ENCODE results near the gene SEC63. TPM values are rescaled to one million over a fixed set of nuclear protein-coding genes. Genes with fewer than 3 reads are reported as not detected.

The SEC63 gene
- total RNA-seq, 1 experiment from 2014 or later, result 51.3 TPM

Other genes starting within 250 kb of the SEC63 start
- not detected for gene SCML4, start 133.9 kb downstream of the SEC63 start, total RNA-seq (2021; ENCODE audit: unreplicated experiment)
- 11.2 TPM for gene OSTM1, start 116.5 kb upstream of the SEC63 start, total RNA-seq (2021; ENCODE audit: unreplicated experiment)
- not detected for gene NR2E1, start 207.8 kb upstream of the SEC63 start, total RNA-seq (2021; ENCODE audit: unreplicated experiment)

All from HCT116 (cell line).